ENCODE measurements around the gene POFUT2. TPM values are rescaled to one million over a fixed set of nuclear protein-coding genes. Genes with fewer than 3 reads are reported as not detected.

POFUT2 gene
- polyA plus RNA-seq, 1 donor: 36.2 TPM

- Histone ChIP-seq H3K27ac (ENCODE audit: low read length) (no peak overlapping the region), H3K4me3 (ENCODE audit: low read length) (no peak overlapping the region), H3K36me3 (ENCODE audit: control insufficient read depth, insufficient read depth, low read length) (no peaks in the 10 kb centered on the region), H3K9me3 (ENCODE audit: control insufficient read depth, low read depth, low read length) (peaks cover 7% of the 10 kb centered on the region), H3K4me1 (ENCODE audit: control insufficient read depth, insufficient read depth, low read length) (peaks cover 32% of the 10 kb centered on the region), H3K27me3 (ENCODE audit: control insufficient read depth, insufficient read depth, low read length) (no peaks in the 10 kb centered on the region)
- DNase-seq: no peak
- WGBS (ENCODE audit: insufficient coverage, low lambda C conversion rate): no CpG with 5 or more reads among the region's 25 CpGs
These were observed 38.6 kb upstream of the POFUT2 start for GRCh38 chr21:45326169-45326851.

GRCh38 chr21:45325206-45326168 lies 37.8 kb upstream of the POFUT2 start:
- DNase-seq: no peak
- Histone ChIP-seq H3K4me3 (ENCODE audit: low read length) (no peak overlapping the region), H3K9me3 (ENCODE audit: control insufficient read depth, low read depth, low read length) (peaks cover 4% of the 10 kb centered on the region), H3K36me3 (ENCODE audit: control insufficient read depth, insufficient read depth, low read length) (no peaks in the 10 kb centered on the region), H3K27ac (ENCODE audit: low read length) (no peak overlapping the region), H3K27me3 (ENCODE audit: control insufficient read depth, insufficient read depth, low read length) (no peaks in the 10 kb centered on the region), H3K4me1 (ENCODE audit: control insufficient read depth, insufficient read depth, low read length) (peaks cover 25% of the 10 kb centered on the region)
- no CpG with 5 or more reads among the region's 32 CpGs for whole genome bisulfite sequencing (ENCODE audit: insufficient coverage, low lambda C conversion rate)

DNA sequence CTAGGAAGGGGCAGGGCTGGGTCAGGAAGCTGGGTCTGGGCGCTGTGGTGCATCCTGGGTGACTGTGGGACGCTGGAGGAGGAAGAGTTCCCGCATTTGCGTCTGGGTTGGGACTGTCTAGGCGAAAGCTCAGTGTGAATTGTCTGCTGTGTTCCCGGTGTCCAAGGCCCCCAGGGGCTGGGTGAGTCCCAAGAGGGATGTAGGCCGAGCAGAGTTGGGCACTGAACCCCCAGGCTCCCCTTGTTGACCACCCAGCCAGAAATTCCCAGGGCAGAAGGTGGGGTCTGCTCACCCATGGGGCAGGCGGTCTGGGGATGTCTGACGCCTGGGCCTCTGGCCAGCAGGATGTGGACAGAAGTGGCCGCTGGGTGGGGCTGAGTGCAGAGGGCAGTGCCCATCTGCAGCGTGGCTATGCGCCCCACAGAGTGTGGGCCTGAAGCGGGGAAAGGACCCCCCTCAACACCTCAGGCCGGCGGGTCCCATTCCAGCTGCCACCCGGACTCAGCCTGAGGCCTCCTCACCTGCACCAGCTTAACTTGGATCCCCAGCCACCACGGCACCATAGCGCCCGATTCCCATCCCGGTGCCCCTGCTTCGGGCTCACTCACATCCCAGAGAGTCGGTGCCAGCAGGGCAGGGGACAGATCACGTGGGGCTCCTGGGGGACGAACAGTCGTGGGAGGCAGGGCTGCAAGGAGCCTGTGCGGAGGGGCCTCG lies 37.0 kb upstream of the POFUT2 start:
- H3K36me3 ChIP-seq (ENCODE audit: control insufficient read depth, insufficient read depth, low read length): no peaks in the 10 kb centered on the region
- no peak overlapping the region for H3K27ac ChIP-seq (ENCODE audit: low read length)
- H3K4me3 ChIP-seq (ENCODE audit: low read length): no peak overlapping the region
- peaks cover 23% of the 10 kb centered on the region for H3K4me1 ChIP-seq (ENCODE audit: control insufficient read depth, insufficient read depth, low read length)
- no peak for DNase-seq
- no peaks in the 10 kb centered on the region for H3K27me3 ChIP-seq (ENCODE audit: control insufficient read depth, insufficient read depth, low read length)
- H3K9me3 ChIP-seq (ENCODE audit: control insufficient read depth, low read depth, low read length): peaks cover 4% of the 10 kb centered on the region
- WGBS (ENCODE audit: insufficient coverage, low lambda C conversion rate): no CpG with 5 or more reads among the region's 27 CpGs

DNA sequence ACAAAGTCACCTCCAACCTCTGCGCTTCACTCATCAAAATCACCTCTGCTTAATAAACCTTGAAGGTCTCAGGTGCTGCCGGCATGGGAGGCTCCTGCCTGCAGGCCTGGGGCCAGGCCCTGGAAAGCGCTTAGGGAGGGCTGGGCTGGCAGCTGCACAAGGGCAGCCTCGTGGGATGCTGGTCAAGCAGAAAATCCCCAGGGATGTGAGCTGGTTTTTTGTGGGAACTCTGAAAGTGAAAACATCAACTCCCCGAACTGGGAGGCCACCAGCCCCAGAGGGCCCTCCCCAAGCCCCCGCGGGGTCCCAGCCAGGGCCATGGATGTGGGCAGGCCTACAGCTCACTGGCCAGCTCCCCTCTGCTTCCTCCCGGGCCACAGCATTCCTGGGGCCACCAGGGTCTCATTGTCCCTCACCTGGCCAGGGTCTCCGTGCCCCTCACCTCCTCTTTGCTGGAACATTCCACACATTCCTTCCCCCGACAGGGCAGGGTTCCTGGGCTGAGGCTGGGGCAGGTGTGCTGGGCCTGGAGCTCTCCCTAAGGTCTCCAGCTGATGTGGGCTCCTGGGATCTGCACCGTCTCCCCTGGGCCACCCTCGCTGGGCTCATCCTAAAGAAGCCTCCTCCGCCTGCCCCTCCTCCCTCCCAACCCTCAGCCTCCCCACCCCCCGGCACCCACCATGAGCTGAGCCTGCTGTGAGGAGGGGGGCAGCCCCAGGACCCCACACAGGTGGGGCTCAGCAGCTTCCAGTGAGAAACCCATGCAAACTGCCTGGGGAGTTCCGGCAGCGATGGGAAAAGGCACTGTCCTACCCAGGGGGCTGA lies 36.0 kb upstream of the POFUT2 start:
- H3K36me3 ChIP-seq (ENCODE audit: control insufficient read depth, insufficient read depth, low read length): no peaks in the 10 kb centered on the region
- WGBS (ENCODE audit: insufficient coverage, low lambda C conversion rate): no CpG with 5 or more reads among the region's 16 CpGs
- H3K27ac ChIP-seq (ENCODE audit: low read length): no peak overlapping the region
- H3K9me3 ChIP-seq (ENCODE audit: control insufficient read depth, low read depth, low read length): peaks cover 4% of the 10 kb centered on the region
- H3K4me1 ChIP-seq (ENCODE audit: control insufficient read depth, insufficient read depth, low read length): peaks cover 21% of the 10 kb centered on the region
- H3K27me3 ChIP-seq (ENCODE audit: control insufficient read depth, insufficient read depth, low read length): no peaks in the 10 kb centered on the region
- no peak for DNase-seq
- H3K4me3 ChIP-seq (ENCODE audit: low read length): no peak overlapping the region

GRCh38 chr21:45322960-45323461 lies 35.3 kb upstream of the POFUT2 start:
- H3K36me3 ChIP-seq (ENCODE audit: control insufficient read depth, insufficient read depth, low read length): no peaks in the 10 kb centered on the region
- no peak overlapping the region for H3K27ac ChIP-seq (ENCODE audit: low read length)
- H3K4me3 ChIP-seq (ENCODE audit: low read length): no peak overlapping the region
- peaks cover 21% of the 10 kb centered on the region for H3K4me1 ChIP-seq (ENCODE audit: control insufficient read depth, insufficient read depth, low read length)
- no peak for DNase-seq
- H3K9me3 ChIP-seq (ENCODE audit: control insufficient read depth, low read depth, low read length): peaks cover 4% of the 10 kb centered on the region
- no CpG with 5 or more reads among the region's 22 CpGs for WGBS (ENCODE audit: insufficient coverage, low lambda C conversion rate)
- H3K27me3 ChIP-seq (ENCODE audit: control insufficient read depth, insufficient read depth, low read length): no peaks in the 10 kb centered on the region

GRCh38 chr21:45322231-45322959 lies 34.7 kb upstream of the POFUT2 start:
- Histone ChIP-seq H3K36me3 (ENCODE audit: control insufficient read depth, insufficient read depth, low read length) (no peaks in the 10 kb centered on the region), H3K27ac (ENCODE audit: low read length) (no peak overlapping the region), H3K4me3 (ENCODE audit: low read length) (no peak overlapping the region), H3K9me3 (ENCODE audit: control insufficient read depth, low read depth, low read length) (peaks cover 4% of the 10 kb centered on the region), H3K27me3 (ENCODE audit: control insufficient read depth, insufficient read depth, low read length) (no peaks in the 10 kb centered on the region), H3K4me1 (ENCODE audit: control insufficient read depth, insufficient read depth, low read length) (peaks cover 20% of the 10 kb centered on the region)
- WGBS (ENCODE audit: insufficient coverage, low lambda C conversion rate): no CpG with 5 or more reads among the region's 24 CpGs
- DNase-seq: no peak

- no CpG with 5 or more reads among the region's 22 CpGs for WGBS (ENCODE audit: insufficient coverage, low lambda C conversion rate)
- H3K36me3 ChIP-seq (ENCODE audit: control insufficient read depth, insufficient read depth, low read length): no peaks in the 10 kb centered on the region
- H3K4me1 ChIP-seq (ENCODE audit: control insufficient read depth, insufficient read depth, low read length): peaks cover 20% of the 10 kb centered on the region
- no peaks in the 10 kb centered on the region for H3K27me3 ChIP-seq (ENCODE audit: control insufficient read depth, insufficient read depth, low read length)
- H3K4me3 ChIP-seq (ENCODE audit: low read length): no peak overlapping the region
- no peak for DNase-seq
- peak overlapping the region; percentile 23 for H3K27ac ChIP-seq (ENCODE audit: low read length)
- H3K9me3 ChIP-seq (ENCODE audit: control insufficient read depth, low read depth, low read length): peaks cover 4% of the 10 kb centered on the region
These were observed 32.7 kb upstream of the POFUT2 start for GRCh38 chr21:45320261-45321025.

DNA sequence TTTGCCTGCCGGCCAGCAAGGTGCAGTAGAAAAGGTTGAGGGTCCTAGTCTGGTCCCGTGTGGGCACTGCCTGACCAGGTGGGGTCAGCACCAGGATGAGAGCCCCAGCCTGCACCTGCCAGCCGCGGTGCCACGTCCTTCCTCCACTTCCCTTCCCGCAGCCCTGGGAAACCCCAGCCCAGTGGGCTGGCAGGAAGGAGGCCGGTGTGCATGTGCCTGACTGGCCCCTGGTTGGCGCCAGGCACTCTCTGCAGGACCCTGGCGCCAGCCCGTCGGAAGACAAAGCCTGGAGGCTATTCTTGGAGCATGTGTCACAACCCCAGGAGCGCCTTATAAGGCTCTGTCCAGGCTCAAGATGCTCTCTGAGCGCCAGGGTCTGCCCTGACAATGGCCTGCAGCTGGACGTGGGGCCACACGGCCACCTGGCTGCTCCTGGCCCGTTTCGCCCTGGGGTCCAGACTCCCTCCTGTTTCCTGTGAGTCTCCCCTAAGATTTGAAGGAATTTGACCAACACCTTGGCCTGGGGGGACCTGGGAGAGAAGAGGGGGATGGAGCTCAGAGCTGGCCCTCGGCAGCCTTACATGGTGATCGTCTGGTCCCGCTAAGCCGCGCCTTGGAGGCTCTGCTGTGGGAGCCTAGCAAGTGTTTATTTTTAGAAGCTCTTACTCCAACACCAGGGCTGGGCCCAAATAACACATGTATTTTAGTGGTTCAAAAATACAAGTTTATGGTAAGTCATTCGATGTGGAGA lies 31.9 kb upstream of the POFUT2 start:
- H3K4me1 ChIP-seq (ENCODE audit: control insufficient read depth, insufficient read depth, low read length): peaks cover 20% of the 10 kb centered on the region
- no peak for DNase-seq
- H3K36me3 ChIP-seq (ENCODE audit: control insufficient read depth, insufficient read depth, low read length): no peaks in the 10 kb centered on the region
- H3K27ac ChIP-seq (ENCODE audit: low read length): peak overlapping the region; percentile 33
- WGBS (ENCODE audit: insufficient coverage, low lambda C conversion rate): 80% methylated on average over 1 of the region's 23 CpGs
- H3K27me3 ChIP-seq (ENCODE audit: control insufficient read depth, insufficient read depth, low read length): no peaks in the 10 kb centered on the region
- H3K9me3 ChIP-seq (ENCODE audit: control insufficient read depth, low read depth, low read length): peaks cover 2% of the 10 kb centered on the region
- H3K4me3 ChIP-seq (ENCODE audit: low read length): no peak overlapping the region
